Rectal smooth muscle tissue (tissue), 1 donor: ENCODE results near the gene PRR14L.
"Not testable (repeated sequence)": the region's sequence is repeated elsewhere in the genome, so short reads cannot be mapped to it uniquely, and the experiment has no call there.

Source experiments
- H3K27ac ChIP-seq: one replicate; pipeline ENCODE4 v1.7.0; 2013; ENCODE audit warnings: low read depth, low read length, inconsistent platforms
- H3K27me3 ChIP-seq: one replicate; pipeline ENCODE4 v1.7.0; 2013; ENCODE audit warnings: low read length; ENCODE audit not compliant: control insufficient read depth, insufficient read depth
- H3K36me3 ChIP-seq: one replicate; pipeline ENCODE4 v1.7.0; 2013; ENCODE audit warnings: low read length; ENCODE audit not compliant: control insufficient read depth, insufficient read depth
- H3K4me1 ChIP-seq: one replicate; pipeline ENCODE4 v1.7.0; 2013; ENCODE audit warnings: low read length; ENCODE audit not compliant: control insufficient read depth, insufficient read depth
- H3K4me3 ChIP-seq: one replicate; pipeline ENCODE4 v1.7.0; 2013; ENCODE audit warnings: low read length
- H3K9ac ChIP-seq: one replicate; pipeline ENCODE4 v1.7.0; 2013; ENCODE audit warnings: low read length

Gene PRR14L

GRCh38 chr22:31695423-31695822, 54.5 kb downstream of the PRR14L start:
- no peak overlapping the region for H3K4me3 ChIP-seq
- H3K27me3 ChIP-seq = no peaks in the 10 kb centered on the region
- H3K27ac ChIP-seq = no peak overlapping the region
- H3K9ac ChIP-seq = no peak overlapping the region
- no peaks in the 10 kb centered on the region for H3K4me1 ChIP-seq
- H3K36me3 ChIP-seq = peaks cover 15% of the 10 kb centered on the region

GRCh38 chr22:31694046-31694445, 55.9 kb downstream of the PRR14L start:
- peaks cover 15% of the 10 kb centered on the region for H3K36me3 ChIP-seq
- not testable (repeated sequence) for H3K4me3 ChIP-seq, H3K9ac ChIP-seq, H3K4me1 ChIP-seq, H3K27ac ChIP-seq, H3K27me3 ChIP-seq

- Histone ChIP-seq H3K27me3 (no peaks in the 10 kb centered on the region), H3K4me3 (no peak overlapping the region), H3K27ac (no peak overlapping the region), H3K9ac (no peak overlapping the region), H3K36me3 (peaks cover 15% of the 10 kb centered on the region), H3K4me1 (no peaks in the 10 kb centered on the region)
These were observed 57.6 kb downstream of the PRR14L start for GRCh38 chr22:31692186-31692886.

- H3K27me3 ChIP-seq = no peaks in the 10 kb centered on the region
- H3K4me3 ChIP-seq = no peak overlapping the region
- no peaks in the 10 kb centered on the region for H3K4me1 ChIP-seq
- no peak overlapping the region for H3K27ac ChIP-seq
- peaks cover 15% of the 10 kb centered on the region for H3K36me3 ChIP-seq
- H3K9ac ChIP-seq = no peak overlapping the region
These were observed 58.5 kb downstream of the PRR14L start for GRCh38 chr22:31691408-31691807.

GRCh38 chr22:31683181-31684105, 66.5 kb downstream of the PRR14L start:
- Histone ChIP-seq H3K4me3 (no peak overlapping the region), H3K27ac (peak overlapping the region; percentile 55), H3K9ac (no peak overlapping the region), H3K4me1 (peaks cover 21% of the 10 kb centered on the region), H3K36me3 (no peaks in the 10 kb centered on the region), H3K27me3 (no peaks in the 10 kb centered on the region)

- Histone ChIP-seq H3K9ac (no peak overlapping the region), H3K27me3 (no peaks in the 10 kb centered on the region), H3K4me1 (peaks cover 21% of the 10 kb centered on the region), H3K27ac (peak overlapping the region; percentile 55), H3K4me3 (no peak overlapping the region), H3K36me3 (no peaks in the 10 kb centered on the region)
These were observed 67.2 kb downstream of the PRR14L start for GRCh38 chr22:31682751-31683150.

- H3K36me3 ChIP-seq = no peaks in the 10 kb centered on the region
- peaks cover 21% of the 10 kb centered on the region for H3K4me1 ChIP-seq
- no peak overlapping the region for H3K9ac ChIP-seq
- H3K27ac ChIP-seq = peak overlapping the region; percentile 74
- no peaks in the 10 kb centered on the region for H3K27me3 ChIP-seq
- no peak overlapping the region for H3K4me3 ChIP-seq
These were observed 68.3 kb downstream of the PRR14L start for GRCh38 chr22:31681349-31682345.

- no peaks in the 10 kb centered on the region for H3K36me3 ChIP-seq
- H3K4me1 ChIP-seq = peaks cover 21% of the 10 kb centered on the region
- peak overlapping the region; percentile 74 for H3K27ac ChIP-seq
These were observed 69.0 kb downstream of the PRR14L start for GRCh38 chr22:31680861-31681341.

GRCh38 chr22:31678748-31679147, 71.2 kb downstream of the PRR14L start:
- Histone ChIP-seq H3K27me3 (no peaks in the 10 kb centered on the region), H3K4me3 (no peak overlapping the region), H3K36me3 (no peaks in the 10 kb centered on the region), H3K4me1 (peaks cover 21% of the 10 kb centered on the region), H3K9ac (no peak overlapping the region), H3K27ac (no peak overlapping the region)

More at GRCh38 chr22:31680861-31681341, 69.0 kb downstream of the PRR14L start:
- H3K9ac ChIP-seq = no peak overlapping the region
- H3K27me3 ChIP-seq = no peaks in the 10 kb centered on the region
- H3K4me3 ChIP-seq = peak overlapping the region; percentile 5

- H3K4me3 ChIP-seq = peak overlapping the region; percentile 77
- no peaks in the 10 kb centered on the region for H3K36me3 ChIP-seq
- no peaks in the 10 kb centered on the region for H3K27me3 ChIP-seq
- H3K9ac ChIP-seq = peak overlapping the region; percentile 56
- peak overlapping the region; percentile 64 for H3K27ac ChIP-seq
- peaks cover 11% of the 10 kb centered on the region for H3K4me1 ChIP-seq
These were observed 73.2 kb downstream of the PRR14L start for GRCh38 chr22:31676700-31677099.

GRCh38 chr22:31674219-31674618, 75.7 kb downstream of the PRR14L start:
- H3K27ac ChIP-seq, H3K27me3 ChIP-seq, H3K4me1 ChIP-seq, H3K36me3 ChIP-seq, H3K9ac ChIP-seq, H3K4me3 ChIP-seq: not testable (repeated sequence)

- H3K36me3 ChIP-seq, H3K27ac ChIP-seq, H3K4me3 ChIP-seq, H3K4me1 ChIP-seq, H3K9ac ChIP-seq, H3K27me3 ChIP-seq: not testable (repeated sequence)
These were observed 81.1 kb downstream of the PRR14L start for GRCh38 chr22:31668849-31669248.
